ENCODE results near the gene RFTN1. TPM values are rescaled to one million over a fixed set of nuclear protein-coding genes. Genes with fewer than 3 reads are reported as not detected.

Gene RFTN1
- total RNA-seq, 4 donors from 2014 or later = 10.3 to 26.9 (median 22.3) TPM

- no peaks in the 10 kb centered on the region for H3K9me3 ChIP-seq
- 63% methylated on average over 3 of the region's 3 CpGs for WGBS
- H3K36me3 ChIP-seq = peaks cover 14% of the 10 kb centered on the region
- TF ChIP-seq POLR2A (IDR thresholded peaks at IDR 0.05) (no peak), EP300 (IDR thresholded peaks at IDR 0.05) (no peak), CTCF (IDR thresholded peaks at IDR 0.05) (no peak)
- H3K4me1 ChIP-seq = peaks cover 50% of the 10 kb centered on the region
- H3K27ac ChIP-seq = no peak overlapping the region
- H3K27me3 ChIP-seq = no peaks in the 10 kb centered on the region
- no peak for DNase-seq (ENCODE audit: low spot score in 2 of 2)
- no peak overlapping the region for H3K4me3 ChIP-seq
Observed at GRCh38 chr3:16266714-16267113, 246.8 kb downstream of the RFTN1 start.

Other genes with a start within 250 kb of the RFTN1 start
- gene DPH3, start 248.8 kb downstream of the RFTN1 start, total RNA-seq = 10 to 100 TPM in 1 of 4 donors, 1 to 10 TPM in 3; 5.5 to 11.5 (median 8.0) TPM
- gene OXNAD1, start 248.5 kb downstream of the RFTN1 start, total RNA-seq = 10 to 100 TPM; 10.3 to 17.8 (median 13.3) TPM
- gene DAZL, start 91.7 kb upstream of the RFTN1 start, total RNA-seq = under 1 TPM in 1 of 4 donors, not detected in 3; 0.25 TPM

Measured in suprapubic skin (tissue), 4 donors.